Esophagus muscularis mucosa (tissue), 4 donors: ENCODE results near the gene RALGDS. TPM values are rescaled to one million over a fixed set of nuclear protein-coding genes. Genes with fewer than 3 reads are reported as not detected.

ENCODE experiments used
- DNase-seq: peaks from one replicate; pipeline ENCODE4 v3.0.0-alpha.2; 2017; ENCODE audit errors: extremely low spot score
- H3K27ac ChIP-seq, 4 donors: fragments of 200-600 bp; sonication (generic); replicated peaks in 1 of 4; 1 replicate in 3 of 4; 2 replicates in 1 of 4; pipeline ENCODE4 v1.5.1; 2016 to 2019; ENCODE audit warnings: mild to moderate bottlenecking in 1 of 4
- H3K27me3 ChIP-seq, 4 donors: fragments of 200-600 bp; sonication (generic); one replicate each; pipeline versions ENCODE4 v1.5.1 to v1.6.0; 2016 to 2019
- H3K36me3 ChIP-seq, 4 donors: fragments of 200-600 bp; sonication (generic); one replicate each; pipeline ENCODE4 v1.5.1; 2016 to 2019
- H3K4me1 ChIP-seq, 4 donors: fragments of 200-600 bp; sonication (generic); one replicate each; pipeline ENCODE4 v1.5.1; 2016 to 2019
- H3K4me3 ChIP-seq, 4 donors: fragments of 200-600 bp; sonication (generic); 1 replicate in 2 of 4; 2 replicates in 2 of 4; pipeline ENCODE4 v1.5.1; 2016 to 2019; ENCODE audit warnings: mild to moderate bottlenecking in 4 of 4, moderate library complexity in 1 of 4
- H3K9me3 ChIP-seq, 4 donors: fragments of 200-600 bp; sonication (generic); 1 replicate in 3 of 4; 2 replicates in 1 of 4; pipeline ENCODE4 v1.5.1; 2016 to 2019
- EP300 ChIP-seq: sonication (generic); formaldehyde crosslinking; IDR thresholded peaks from one replicate; pipeline ENCODE4 v1.6.1; 2017; ENCODE audit warnings: antibody characterized with exemption
- POLR2A ChIP-seq: fragments of 450-650 bp; IDR thresholded peaks from one replicate; pipeline ENCODE4 v1.6.1; 2017; ENCODE audit warnings: antibody characterized with exemption, moderate library complexity, mild to moderate bottlenecking, low read depth
- POLR2AphosphoS5 ChIP-seq, 2 donors: sonication (generic); formaldehyde crosslinking; IDR thresholded peaks; one replicate each; pipeline ENCODE4 v1.6.1; 2017; ENCODE audit warnings: antibody characterized with exemption in 2 of 2
- WGBS: methylation state at CpG from one replicate; pipeline ENCODE4 v1.1.5; 2018; 5-methylcytosine and 5-hydroxymethylcytosine counted together
- intact Hi-C: fragments of 100-400 bp; cut with DNase I; formaldehyde crosslinking; loops from one replicate; pipeline ENCODE4 v1.15.1; 2023
- total RNA-seq, 4 donors: library from RNA; depleted of rRNA; stranded (reverse); fragments of >200 nt; gene quantifications; one replicate each; pipeline versions ENCODE4 v1.1.0 to v1.2.1, GENCODE V29; 2016
- TF ChIP-seq, protein P1 (sequence below), 3 experiments: fragments of 200-600 bp in 2 of 3; fragments of 450-650 bp in 1 of 3; sonication (generic) in 2 of 3; IDR thresholded peaks; one replicate each; pipeline ENCODE4 v1.5.1; 2017 to 2019; ENCODE audit warnings: antibody characterized with exemption in 3 of 3, mild to moderate bottlenecking in 2 of 3, moderate library complexity in 1 of 3

RALGDS gene
- total RNA-seq, 4 donors from 2014 or later = 48.6 to 67.4 (median 54.8) TPM

DNA sequence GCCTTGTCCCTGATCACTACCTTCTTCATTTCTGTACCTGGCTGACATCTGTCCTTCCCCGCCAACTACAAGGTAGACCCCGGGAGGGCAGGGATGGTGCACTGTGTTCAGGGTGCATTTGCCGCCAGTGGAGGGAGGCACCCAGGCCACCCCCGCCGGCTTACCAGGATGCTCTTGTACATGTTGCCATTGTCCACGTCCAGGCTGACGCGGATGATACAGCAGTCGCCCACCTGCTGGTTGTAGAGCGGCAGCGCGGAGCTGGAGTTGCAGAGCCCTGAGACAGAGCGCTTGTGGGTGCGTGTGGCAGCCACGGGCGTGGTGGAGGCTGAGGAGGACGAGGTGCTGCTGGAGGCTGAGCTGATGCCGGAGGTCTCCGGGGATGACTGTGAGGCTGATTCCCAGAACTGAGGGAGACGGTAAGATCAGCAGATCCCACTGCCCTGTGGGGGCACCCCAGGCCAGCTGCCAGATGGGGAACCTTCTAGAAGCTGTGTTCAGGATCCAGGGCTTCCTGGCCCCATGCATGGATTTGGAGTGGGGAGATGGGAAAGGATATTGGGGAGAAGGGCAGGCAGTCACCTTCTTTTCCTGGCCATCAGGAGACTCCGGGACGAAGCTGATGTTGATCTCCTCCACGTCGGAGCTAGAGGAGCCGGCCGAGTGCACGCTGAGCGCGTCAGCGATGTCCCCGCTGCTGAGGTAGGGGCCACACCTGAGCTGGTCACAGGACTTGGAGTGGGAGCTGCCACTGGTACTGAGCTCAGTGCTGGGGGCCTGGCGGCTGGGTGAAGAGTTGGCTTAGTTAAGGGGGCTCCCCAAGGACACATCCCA is 19.5 kb downstream of the RALGDS start:
- Histone ChIP-seq H3K9me3 (peaks cover 0 to 3% (median 0%) of the 10 kb centered on the region in 4 donors), H3K36me3 (peaks cover 78 to 100% (median 95%) of the 10 kb centered on the region in 4 donors), H3K4me3 (no peak overlapping the region), H3K27me3 (no peaks in the 10 kb centered on the region), H3K27ac (no peak overlapping the region), H3K4me1 (peaks cover 0 to 5% (median 2%) of the 10 kb centered on the region in 4 donors)
- TF ChIP-seq POLR2AphosphoS5 (IDR thresholded peaks at IDR 0.05) (no peak), POLR2A (no peak), EP300 (no peak)
- TF ChIP-seq, protein P1, sequence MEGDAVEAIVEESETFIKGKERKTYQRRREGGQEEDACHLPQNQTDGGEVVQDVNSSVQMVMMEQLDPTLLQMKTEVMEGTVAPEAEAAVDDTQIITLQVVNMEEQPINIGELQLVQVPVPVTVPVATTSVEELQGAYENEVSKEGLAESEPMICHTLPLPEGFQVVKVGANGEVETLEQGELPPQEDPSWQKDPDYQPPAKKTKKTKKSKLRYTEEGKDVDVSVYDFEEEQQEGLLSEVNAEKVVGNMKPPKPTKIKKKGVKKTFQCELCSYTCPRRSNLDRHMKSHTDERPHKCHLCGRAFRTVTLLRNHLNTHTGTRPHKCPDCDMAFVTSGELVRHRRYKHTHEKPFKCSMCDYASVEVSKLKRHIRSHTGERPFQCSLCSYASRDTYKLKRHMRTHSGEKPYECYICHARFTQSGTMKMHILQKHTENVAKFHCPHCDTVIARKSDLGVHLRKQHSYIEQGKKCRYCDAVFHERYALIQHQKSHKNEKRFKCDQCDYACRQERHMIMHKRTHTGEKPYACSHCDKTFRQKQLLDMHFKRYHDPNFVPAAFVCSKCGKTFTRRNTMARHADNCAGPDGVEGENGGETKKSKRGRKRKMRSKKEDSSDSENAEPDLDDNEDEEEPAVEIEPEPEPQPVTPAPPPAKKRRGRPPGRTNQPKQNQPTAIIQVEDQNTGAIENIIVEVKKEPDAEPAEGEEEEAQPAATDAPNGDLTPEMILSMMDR (IDR thresholded peaks at IDR 0.05) = no peak
- whole genome bisulfite sequencing = 94% methylated on average over 27 of the region's 32 CpGs
- intact Hi-C loops = loop anchor here (10.0 kb wide), 1 partner anchor 233 kb away; the partner anchor contains the start of gene SURF6
- DNase-seq = no peak

- Histone ChIP-seq H3K9me3 (peaks cover 0 to 8% (median 3%) of the 10 kb centered on the region in 4 donors), H3K4me1 (peaks cover 0 to 5% (median 2%) of the 10 kb centered on the region in 4 donors), H3K27me3 (no peaks in the 10 kb centered on the region), H3K27ac (no peak overlapping the region), H3K36me3 (peaks cover 70 to 93% (median 88%) of the 10 kb centered on the region in 4 donors), H3K4me3 (no peak overlapping the region)
- TF ChIP-seq POLR2A = no peak
- TF ChIP-seq, protein P1 (IDR thresholded peaks at IDR 0.05) = no peak
- TF ChIP-seq POLR2AphosphoS5 (IDR thresholded peaks at IDR 0.05) = no peak
- TF ChIP-seq EP300 = no peak
- intact Hi-C loops = loop anchor here (10.0 kb wide), 1 partner anchor 234 kb away; the partner anchor contains the start of gene SURF6
- DNase-seq = no peak
- 87% methylated on average over 8 of the region's 13 CpGs for WGBS
Measured at GRCh38 chr9:133100506-133101355, 20.3 kb downstream of the RALGDS start.

- H3K36me3 ChIP-seq = peaks cover 67 to 86% (median 81%) of the 10 kb centered on the region in 4 donors
- DNase-seq = no peak
- TF ChIP-seq, protein P1 (IDR thresholded peaks at IDR 0.05) = no peak
- no peak for TF ChIP-seq EP300
- TF ChIP-seq POLR2A = no peak
- no peak for TF ChIP-seq POLR2AphosphoS5 (IDR thresholded peaks at IDR 0.05)
- intact Hi-C loops = loop anchor here (10.0 kb wide), 1 partner anchor 235 kb away; the partner anchor contains the start of gene SURF6
- no peak overlapping the region for H3K4me3 ChIP-seq
- WGBS = 92% methylated on average over 6 of the region's 12 CpGs
- peaks cover 0 to 13% (median 5%) of the 10 kb centered on the region in 4 donors for H3K9me3 ChIP-seq
- H3K27me3 ChIP-seq = no peaks in the 10 kb centered on the region
- H3K4me1 ChIP-seq = peaks cover 0 to 5% (median 2%) of the 10 kb centered on the region in 4 donors
- H3K27ac ChIP-seq = no peak overlapping the region
Measured at GRCh38 chr9:133099726-133100505, 21.1 kb downstream of the RALGDS start.

GRCh38 chr9:133098871-133099270 is 22.2 kb downstream of the RALGDS start:
- Histone ChIP-seq H3K9me3 (peaks cover 0 to 13% (median 5%) of the 10 kb centered on the region in 4 donors), H3K27me3 (no peaks in the 10 kb centered on the region), H3K4me3 (no peak overlapping the region), H3K4me1 (peaks cover 0 to 5% (median 2%) of the 10 kb centered on the region in 4 donors), H3K36me3 (peaks cover 60 to 76% (median 71%) of the 10 kb centered on the region in 4 donors), H3K27ac (no peak overlapping the region)
- TF ChIP-seq, protein P1 (IDR thresholded peaks at IDR 0.05) = no peak
- TF ChIP-seq POLR2A (no peak), POLR2AphosphoS5 (IDR thresholded peaks at IDR 0.05) (no peak)
- intact Hi-C loops = no loop called here
- no peak for DNase-seq
- WGBS = 93% methylated on average over 5 of the region's 5 CpGs
